ENCODE measurements around the gene ZNF224. TPM values are rescaled to one million over a fixed set of nuclear protein-coding genes. Genes with fewer than 3 reads are reported as not detected.
A peak's percentile ranks its signal among the peaks of the same experiment; 100 is the strongest.

Gene ZNF224
- polyA plus RNA-seq, 1 of the 3 experiments (the other 2 are of a cell fraction), result 13.9 TPM

GRCh38 chr19:44131955-44132354 is 37.8 kb downstream of the ZNF224 start (continued):
- no peak for TF ChIP-seq GATA2 (CRISPR knock-in tag; IDR thresholded peaks at IDR 0.05)
- TF ChIP-seq SMC3 (IDR thresholded peaks at IDR 0.05; ENCODE audit: low read depth, low read length), result no peak

DNA sequence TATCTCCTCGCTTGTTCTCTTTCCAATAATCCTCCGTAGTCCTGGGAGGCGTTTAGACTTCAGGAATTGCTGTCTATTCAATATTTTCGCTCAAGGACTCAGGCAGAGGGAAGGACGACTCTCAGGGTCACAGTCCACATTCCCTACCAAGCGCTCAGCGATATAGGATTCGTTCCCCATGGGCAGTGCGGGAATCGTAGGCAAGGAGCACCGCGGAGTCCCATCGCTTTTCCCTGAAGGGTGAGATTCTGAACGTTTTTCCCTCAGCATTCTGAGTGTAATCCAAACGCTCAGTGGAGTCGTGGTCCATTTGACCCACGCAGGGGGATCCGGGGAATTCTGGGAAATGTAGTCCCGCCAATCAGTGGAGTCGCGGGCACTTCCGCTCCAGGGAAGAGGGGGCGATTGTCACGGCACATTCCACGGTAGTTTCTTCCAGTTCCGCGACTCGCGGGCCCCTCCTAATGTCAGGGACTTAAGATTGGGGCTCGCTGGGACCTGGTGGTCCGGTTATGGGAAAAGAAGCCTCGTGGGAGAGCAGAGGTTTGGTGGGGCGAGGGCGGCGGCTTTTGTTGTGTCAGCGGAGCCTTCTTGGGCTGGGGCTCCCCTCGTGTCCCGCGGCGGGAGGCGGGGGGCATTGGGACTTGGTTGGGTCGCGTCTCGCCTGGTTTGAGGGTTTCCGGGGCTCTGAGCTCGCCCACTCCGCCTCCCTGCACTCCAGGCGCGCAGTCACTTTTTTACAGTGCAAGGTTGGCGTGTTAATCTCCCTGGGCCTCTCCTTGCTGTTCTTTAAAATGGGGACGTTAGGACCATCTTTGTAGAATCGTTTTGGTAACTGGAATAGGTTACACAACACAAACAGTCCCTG is 47.3 kb downstream of the ZNF224 start, which contains the start of gene ZNF234:
Gene ZNF234, plus strand, starts transcription at position 364 of the 868 bp plus-strand sequence. CDS start 3,079 bp downstream, outside the sequence.
- peak; percentile 88 for DNase-seq
- Histone ChIP-seq H3K4me2 (peak within 1 kb of the TSS; percentile 90), H3F3A (replicated peaks; ENCODE audit: insufficient read depth) (no peaks in the 10 kb centered on the region), H2AFZ (ENCODE audit: low read depth) (peak within 1 kb of the TSS; percentile 94), H3K79me2 (ENCODE audit: insufficient read depth) (peaks cover 16% of the 10 kb centered on the region), H3K4me3 (ENCODE audit: low read depth in 2 of 2, low read length in 1 of 2) (peak within 1 kb of the TSS; percentile 81 to 90), H3K27ac (ENCODE audit: low read depth in 2 of 2, low read length in 1 of 2) (peak within 1 kb of the TSS; percentile 42 to 83; a peak in 3 of 4 replicates), H3K36me3 (replicated peaks in 1 of 2; ENCODE audit: control insufficient read depth in 1 of 2, insufficient read depth in 2 of 2, low read length in 1 of 2) (peaks cover 13 to 19% of the 10 kb centered on the region in 2 experiments), H3K27me3 (ENCODE audit: insufficient read depth) (no peaks in the 10 kb centered on the region), H3K9me3 (no peaks in the 10 kb centered on the region), H3K9me2 (no peaks in the 10 kb centered on the region), H3K9ac (peak within 1 kb of the TSS; percentile 62), H3K4me1 (ENCODE audit: control insufficient read depth in 1 of 2, insufficient read depth in 2 of 2, low read depth in 1 of 2, low read length in 1 of 2) (peaks cover 0 to 2% of the 10 kb centered on the region in 2 experiments; a peak in 1 of 4 replicates), H4K20me1 (ENCODE audit: insufficient read depth) (no peaks in the 10 kb centered on the region)
- CTCF ChIA-PET, result interaction anchor here (1.1 kb wide), 1 partner anchor 27 kb away, joined by 3 read pairs; no protein-coding TSS in a partner anchor
- POLR2A ChIA-PET, result interaction anchor here (1.0 kb wide), 1 partner anchor 66 kb away, joined by 4 read pairs; no protein-coding TSS in a partner anchor
- 2% methylated on average over 18 of the region's 52 CpGs for WGBS (ENCODE audit: low lambda C conversion rate)
- TF ChIP-seq GABPA (IDR thresholded peaks at IDR 0.05; ENCODE audit: low read depth), result peak; percentile 83
- no peak for TF ChIP-seq ZBTB33 (IDR thresholded peaks at IDR 0.05; ENCODE audit: borderline replicate concordance, low read depth)
- TF ChIP-seq NRF1 (IDR thresholded peaks at IDR 0.05; ENCODE audit: low read depth, low read length), result 0 out of 2 replicates have a peak, but pooled peaks have one; percentile 15
- peak; percentile 92 for TF ChIP-seq ELF1 (IDR thresholded peaks at IDR 0.05)
- TF ChIP-seq, protein P1, sequence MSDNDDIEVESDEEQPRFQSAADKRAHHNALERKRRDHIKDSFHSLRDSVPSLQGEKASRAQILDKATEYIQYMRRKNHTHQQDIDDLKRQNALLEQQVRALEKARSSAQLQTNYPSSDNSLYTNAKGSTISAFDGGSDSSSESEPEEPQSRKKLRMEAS (IDR thresholded peaks at IDR 0.05; ENCODE audit: low read depth), result peak; percentile 54; the same call in 1 of the 2 replicates
- TF ChIP-seq JUND (IDR thresholded peaks at IDR 0.05), result no peak
- peak; percentile 41; the same call in 1 of the 2 replicates for TF ChIP-seq TAF1 (IDR thresholded peaks at IDR 0.05; ENCODE audit: borderline replicate concordance, low read depth, low read length)
- peak; percentile 72 for TF ChIP-seq CHD2 (IDR thresholded peaks at IDR 0.05; ENCODE audit: low read length, partially characterized antibody)
- peak; percentile 45; the same call in 1 of the 2 replicates for TF ChIP-seq RCOR1 (IDR thresholded peaks at IDR 0.05; ENCODE audit: low read length)
- no peak for TF ChIP-seq MEF2A (IDR thresholded peaks at IDR 0.05; ENCODE audit: borderline replicate concordance, low read depth)
- TF ChIP-seq RFX5 (IDR thresholded peaks at IDR 0.05; ENCODE audit: low read length), result no peak
- no peak for TF ChIP-seq USF2 (IDR thresholded peaks at IDR 0.05; ENCODE audit: borderline replicate concordance, low read depth, low read length)
- TF ChIP-seq, protein P2, sequence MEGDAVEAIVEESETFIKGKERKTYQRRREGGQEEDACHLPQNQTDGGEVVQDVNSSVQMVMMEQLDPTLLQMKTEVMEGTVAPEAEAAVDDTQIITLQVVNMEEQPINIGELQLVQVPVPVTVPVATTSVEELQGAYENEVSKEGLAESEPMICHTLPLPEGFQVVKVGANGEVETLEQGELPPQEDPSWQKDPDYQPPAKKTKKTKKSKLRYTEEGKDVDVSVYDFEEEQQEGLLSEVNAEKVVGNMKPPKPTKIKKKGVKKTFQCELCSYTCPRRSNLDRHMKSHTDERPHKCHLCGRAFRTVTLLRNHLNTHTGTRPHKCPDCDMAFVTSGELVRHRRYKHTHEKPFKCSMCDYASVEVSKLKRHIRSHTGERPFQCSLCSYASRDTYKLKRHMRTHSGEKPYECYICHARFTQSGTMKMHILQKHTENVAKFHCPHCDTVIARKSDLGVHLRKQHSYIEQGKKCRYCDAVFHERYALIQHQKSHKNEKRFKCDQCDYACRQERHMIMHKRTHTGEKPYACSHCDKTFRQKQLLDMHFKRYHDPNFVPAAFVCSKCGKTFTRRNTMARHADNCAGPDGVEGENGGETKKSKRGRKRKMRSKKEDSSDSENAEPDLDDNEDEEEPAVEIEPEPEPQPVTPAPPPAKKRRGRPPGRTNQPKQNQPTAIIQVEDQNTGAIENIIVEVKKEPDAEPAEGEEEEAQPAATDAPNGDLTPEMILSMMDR (IDR thresholded peaks at IDR 0.05), result 0 out of 2 replicates have a peak, but pooled peaks have one; percentile 21
- TF ChIP-seq RXRA (IDR thresholded peaks at IDR 0.05; ENCODE audit: borderline replicate concordance, low read depth), result no peak
- TF ChIP-seq EP300 (IDR thresholded peaks at IDR 0.05; ENCODE audit: borderline replicate concordance in 1 of 2, low read depth in 1 of 2, low read length in 1 of 2), result no peak
- TF ChIP-seq MXI1 (IDR thresholded peaks at IDR 0.05; ENCODE audit: low read depth, low read length), result peak; percentile 90
- no peak for TF ChIP-seq NFIC (IDR thresholded peaks at IDR 0.05; ENCODE audit: borderline replicate concordance)
- TF ChIP-seq YY1 (IDR thresholded peaks at IDR 0.05; ENCODE audit: low read depth), result peak; percentile 48
- TF ChIP-seq PBX3 (IDR thresholded peaks at IDR 0.05), result peak; percentile 43; the same call in 1 of the 2 replicates
- TF ChIP-seq SIN3A (IDR thresholded peaks at IDR 0.05; ENCODE audit: borderline replicate concordance, low read depth, low read length), result 0 out of 2 replicates have a peak, but pooled peaks have one; percentile 13
- TF ChIP-seq RAD21 (IDR thresholded peaks at IDR 0.05; ENCODE audit: low read length), result peak; percentile 43
- TF ChIP-seq POLR2AphosphoS5 (IDR thresholded peaks at IDR 0.05; ENCODE audit: low read depth, low read length), result peak; percentile 73
- TF ChIP-seq FOXM1 (IDR thresholded peaks at IDR 0.05; ENCODE audit: low read depth), result no peak
- TF ChIP-seq EZH2phosphoT487 (IDR thresholded peaks at IDR 0.05; ENCODE audit: borderline replicate concordance, low read depth), result no peak

All from SK-N-SH (cell line).